NCI-H69 (cell line): ENCODE data around the gene FIP1L1.
"Not testable (repeated sequence)": the region's sequence is repeated elsewhere in the genome, so short reads cannot be mapped to it uniquely, and the experiment has no call there.

Experiments
- DNase-seq: peaks from one replicate; lab custom pipeline; 2025; lab: John Stamatoyannopoulos, UW

FIP1L1 gene

GRCh38 chr4:53376900-53377299, 541 bp upstream of the FIP1L1 start:
- DNase-seq = peak; percentile 20

GRCh38 chr4:53378171-53378482, 686 bp downstream of the FIP1L1 start:
- DNase-seq = no peak

GRCh38 chr4:53380221-53380620, 2.8 kb downstream of the FIP1L1 start:
- DNase-seq = no peak

GRCh38 chr4:53409479-53409878, 32.0 kb downstream of the FIP1L1 start:
- not testable (repeated sequence) for DNase-seq

GRCh38 chr4:53419208-53419607, 41.8 kb downstream of the FIP1L1 start:
- no peak for DNase-seq

GRCh38 chr4:53421791-53422190, 44.4 kb downstream of the FIP1L1 start:
- DNase-seq = no peak

GRCh38 chr4:53422367-53422766, 44.9 kb downstream of the FIP1L1 start:
- no peak for DNase-seq

- DNase-seq = no peak
These were observed 46.8 kb downstream of the FIP1L1 start for GRCh38 chr4:53424280-53424679.

- no peak for DNase-seq
These were observed 49.9 kb downstream of the FIP1L1 start for GRCh38 chr4:53427366-53427765.

- DNase-seq = no peak
These were observed 53.6 kb downstream of the FIP1L1 start for GRCh38 chr4:53431052-53431451.

GRCh38 chr4:53432528-53433424, 55.3 kb downstream of the FIP1L1 start:
- no peak for DNase-seq

- DNase-seq = no peak
These were observed 58.8 kb downstream of the FIP1L1 start for GRCh38 chr4:53436251-53436650.

GRCh38 chr4:53441564-53441963, 64.1 kb downstream of the FIP1L1 start:
- no peak for DNase-seq

- DNase-seq = no peak
These were observed 67.5 kb downstream of the FIP1L1 start for GRCh38 chr4:53444954-53445353.

GRCh38 chr4:53450773-53451172, 73.3 kb downstream of the FIP1L1 start:
- peak; percentile 1 for DNase-seq

- DNase-seq = no peak
These were observed 75.9 kb downstream of the FIP1L1 start for GRCh38 chr4:53453385-53453784.

GRCh38 chr4:53455766-53456165, 78.3 kb downstream of the FIP1L1 start:
- DNase-seq = peak; percentile 23

GRCh38 chr4:53456178-53456577, 78.7 kb downstream of the FIP1L1 start:
- no peak for DNase-seq

GRCh38 chr4:53459548-53459947, 82.1 kb downstream of the FIP1L1 start:
- peak; percentile 1 for DNase-seq

GRCh38 chr4:53461244-53461643, 83.8 kb downstream of the FIP1L1 start:
- DNase-seq = peak; percentile 46

- DNase-seq = no peak
These were observed 85.9 kb downstream of the FIP1L1 start for GRCh38 chr4:53463340-53463739.

- DNase-seq = no peak
These were observed 87.8 kb downstream of the FIP1L1 start for GRCh38 chr4:53465281-53465680.

GRCh38 chr4:53465891-53466290, 88.5 kb downstream of the FIP1L1 start:
- no peak for DNase-seq

- DNase-seq = not testable (repeated sequence)
These were observed 89.1 kb downstream of the FIP1L1 start for GRCh38 chr4:53466576-53466975.
